Measurements from ENCODE around the gene TGM3. TPM values are rescaled to one million over a fixed set of nuclear protein-coding genes. Genes with fewer than 3 reads are reported as not detected.

The TGM3 gene
- total RNA-seq, 5 donors from 2014 or later (not counting 1 experiment from before 2014, with no cell fraction given), result not detected

DNA sequence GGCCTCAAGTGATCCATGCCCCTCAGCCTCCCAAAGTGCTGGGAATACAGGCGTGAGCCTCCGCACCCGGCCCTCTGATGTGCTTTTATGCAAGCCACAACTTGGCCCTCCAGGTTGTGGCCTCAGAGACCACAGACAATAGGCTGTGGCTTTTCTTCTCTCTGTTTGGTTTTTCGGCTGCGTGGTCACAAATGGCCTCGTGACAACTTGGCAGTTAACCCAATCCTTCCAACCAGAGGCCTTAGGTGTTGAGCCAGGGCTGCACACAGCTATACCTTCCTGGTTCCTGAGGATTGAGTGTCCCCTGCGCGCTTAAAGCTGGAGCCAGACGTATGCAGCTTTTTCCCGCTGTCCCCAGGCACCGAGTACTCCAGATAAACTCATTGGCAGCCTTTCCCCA lies 6.3 kb upstream of the TGM3 start:
- H3K27ac Mint-ChIP-seq, result no peak overlapping the region
- H3K4me3 Mint-ChIP-seq, result no peak overlapping the region
- no peak overlapping the region for H3K4me3 ChIP-seq (ENCODE audit: control insufficient read depth in 1 of 2, extremely low read depth in 1 of 2, low read length in 1 of 2)
- no peaks in the 10 kb centered on the region for H3K36me3 Mint-ChIP-seq
- DNase-seq (no peak), ATAC-seq (replicated peaks in 1 of 4) (no peak)
- CTCF ChIA-PET, result no interaction called here
- no peak overlapping the region for H3K27ac ChIP-seq (ENCODE audit: low read length)
- no peaks in the 10 kb centered on the region for H3K9me3 Mint-ChIP-seq
- H3K27me3 Mint-ChIP-seq, result peaks cover 10 to 14% of the 10 kb centered on the region in 2 donors
- no peaks in the 10 kb centered on the region for H3K36me3 ChIP-seq (ENCODE audit: control insufficient read depth in 2 of 2, extremely low read depth in 1 of 2, insufficient read depth in 1 of 2, low read length in 1 of 2)
- H3K27me3 ChIP-seq (replicated peaks in 1 of 2; ENCODE audit: control insufficient read depth in 2 of 2, extremely low read depth in 1 of 2, insufficient read depth in 2 of 2, low read length in 1 of 2), result peaks cover 0 to 22% of the 10 kb centered on the region in 2 experiments
- POLR2A ChIA-PET, result no interaction called here
- no peaks in the 10 kb centered on the region for H3K4me1 ChIP-seq (ENCODE audit: control insufficient read depth in 1 of 2, extremely low read depth in 1 of 2, insufficient read depth in 2 of 2, low read length in 2 of 2)
- H3K4me1 Mint-ChIP-seq, result no peaks in the 10 kb centered on the region
- H3K9me3 ChIP-seq, result no peaks in the 10 kb centered on the region
- 45% methylated on average over 10 of the region's 11 CpGs for WGBS (ENCODE audit: insufficient coverage)

DNA sequence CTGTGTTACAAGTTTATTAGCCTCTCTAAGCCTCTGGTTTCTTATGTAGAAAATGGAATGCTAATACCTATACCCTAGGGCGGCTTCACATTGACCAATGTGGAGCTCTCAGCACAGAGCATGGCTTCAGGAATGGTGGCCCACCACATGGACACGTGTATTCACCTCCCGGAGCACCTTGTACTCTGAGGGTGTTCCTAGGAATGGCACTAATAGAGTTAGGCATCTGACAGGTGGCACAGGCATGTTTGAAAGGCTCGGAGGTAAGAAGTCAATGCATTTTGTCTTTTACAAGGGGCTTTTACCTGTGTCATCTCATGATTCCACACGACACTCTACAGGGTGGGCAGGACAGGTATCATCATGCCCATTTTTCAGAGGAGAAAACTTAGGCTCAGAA lies 5.3 kb upstream of the TGM3 start:
- H3K27ac Mint-ChIP-seq, result no peak overlapping the region
- Histone ChIP-seq H3K4me3 (ENCODE audit: control insufficient read depth in 1 of 2, extremely low read depth in 1 of 2, low read length in 1 of 2) (no peak overlapping the region), H3K27ac (ENCODE audit: low read length) (no peak overlapping the region), H3K9me3 (no peaks in the 10 kb centered on the region), H3K27me3 (replicated peaks in 1 of 2; ENCODE audit: control insufficient read depth in 2 of 2, extremely low read depth in 1 of 2, insufficient read depth in 2 of 2, low read length in 1 of 2) (peaks cover 0 to 22% of the 10 kb centered on the region in 2 experiments), H3K4me1 (ENCODE audit: control insufficient read depth in 1 of 2, extremely low read depth in 1 of 2, insufficient read depth in 2 of 2, low read length in 2 of 2) (no peaks in the 10 kb centered on the region), H3K36me3 (ENCODE audit: control insufficient read depth in 2 of 2, extremely low read depth in 1 of 2, insufficient read depth in 1 of 2, low read length in 1 of 2) (no peaks in the 10 kb centered on the region)
- ChIA-PET POLR2A (no interaction called here), CTCF (no interaction called here)
- no peaks in the 10 kb centered on the region for H3K4me1 Mint-ChIP-seq
- no peaks in the 10 kb centered on the region for H3K9me3 Mint-ChIP-seq
- no peak overlapping the region for H3K4me3 Mint-ChIP-seq
- peaks cover 15 to 17% of the 10 kb centered on the region in 2 donors for H3K27me3 Mint-ChIP-seq
- no peaks in the 10 kb centered on the region for H3K36me3 Mint-ChIP-seq
- DNase-seq, result no peak
- 73% methylated on average over 3 of the region's 5 CpGs for WGBS (ENCODE audit: insufficient coverage)
- no peak for ATAC-seq (replicated peaks in 1 of 4)

DNA sequence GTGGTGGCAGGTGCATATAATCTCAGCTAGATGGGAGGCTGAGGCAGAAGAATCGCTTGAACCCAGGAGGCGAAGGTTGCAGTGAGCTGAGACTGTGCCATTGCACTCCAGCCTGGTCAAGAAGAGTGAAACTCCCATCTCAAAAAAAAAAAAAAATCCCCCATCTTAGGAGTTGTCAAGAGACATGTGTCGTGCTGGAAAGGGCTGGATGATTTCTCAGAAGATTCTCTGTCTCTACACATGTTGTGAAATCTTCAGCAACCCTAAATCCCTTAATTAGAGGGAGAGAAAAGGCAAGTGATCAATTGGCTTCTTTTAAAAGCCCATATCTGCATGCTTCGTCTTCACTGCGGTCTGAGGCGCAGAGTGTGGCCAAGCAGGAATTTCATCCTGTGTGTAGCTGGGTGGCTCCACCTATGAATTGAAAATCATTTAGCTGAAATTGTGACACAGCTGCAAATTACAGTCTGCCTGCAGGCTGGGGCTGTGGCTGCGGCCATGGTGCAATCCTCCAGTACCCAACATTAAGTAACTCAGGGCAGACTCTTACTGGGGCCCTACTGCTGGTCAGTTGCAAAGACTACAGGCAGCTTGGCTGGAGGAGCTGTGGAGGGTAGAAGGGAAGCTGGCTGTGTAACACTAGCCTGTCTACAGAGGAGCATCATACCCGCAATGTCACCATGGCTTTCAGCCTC lies 3.2 kb upstream of the TGM3 start:
- Mint-ChIP-seq H3K36me3 (no peaks in the 10 kb centered on the region), H3K27me3 (peaks cover 17 to 19% of the 10 kb centered on the region in 2 donors), H3K27ac (no peak overlapping the region), H3K4me3 (no peak overlapping the region), H3K4me1 (no peaks in the 10 kb centered on the region), H3K9me3 (no peaks in the 10 kb centered on the region)
- ATAC-seq (replicated peaks in 1 of 4) (no peak), DNase-seq (peak in 2 of 35 experiments; percentile 9 to 21)
- Histone ChIP-seq H3K9me3 (no peaks in the 10 kb centered on the region), H3K4me1 (ENCODE audit: control insufficient read depth in 1 of 2, extremely low read depth in 1 of 2, insufficient read depth in 2 of 2, low read length in 2 of 2) (no peaks in the 10 kb centered on the region), H3K27me3 (replicated peaks in 1 of 2; ENCODE audit: control insufficient read depth in 2 of 2, extremely low read depth in 1 of 2, insufficient read depth in 2 of 2, low read length in 1 of 2) (peaks cover 0 to 22% of the 10 kb centered on the region in 2 experiments), H3K36me3 (ENCODE audit: control insufficient read depth in 2 of 2, extremely low read depth in 1 of 2, insufficient read depth in 1 of 2, low read length in 1 of 2) (no peaks in the 10 kb centered on the region), H3K4me3 (ENCODE audit: control insufficient read depth in 1 of 2, extremely low read depth in 1 of 2, low read length in 1 of 2) (no peak overlapping the region), H3K27ac (ENCODE audit: low read length) (no peak overlapping the region)
- CTCF ChIA-PET, result no interaction called here
- 94% methylated on average over 3 of the region's 8 CpGs for WGBS (ENCODE audit: insufficient coverage)
- POLR2A ChIA-PET, result no interaction called here

- H3K4me3 Mint-ChIP-seq, result no peak overlapping the region
- no peaks in the 10 kb centered on the region for H3K4me1 ChIP-seq (ENCODE audit: control insufficient read depth in 1 of 2, extremely low read depth in 1 of 2, insufficient read depth in 2 of 2, low read length in 2 of 2)
- no peak overlapping the region for H3K27ac Mint-ChIP-seq
- POLR2A ChIA-PET, result no interaction called here
- no peaks in the 10 kb centered on the region for H3K9me3 Mint-ChIP-seq
- DNase-seq, result no peak
- no peak for ATAC-seq (replicated peaks in 1 of 4)
- no peaks in the 10 kb centered on the region for H3K4me1 Mint-ChIP-seq
- H3K4me3 ChIP-seq (ENCODE audit: control insufficient read depth in 1 of 2, extremely low read depth in 1 of 2, low read length in 1 of 2), result no peak overlapping the region
- no peaks in the 10 kb centered on the region for H3K36me3 ChIP-seq (ENCODE audit: control insufficient read depth in 2 of 2, extremely low read depth in 1 of 2, insufficient read depth in 1 of 2, low read length in 1 of 2)
- peaks cover 0 to 27% of the 10 kb centered on the region in 2 experiments for H3K27me3 ChIP-seq (replicated peaks in 1 of 2; ENCODE audit: control insufficient read depth in 2 of 2, extremely low read depth in 1 of 2, insufficient read depth in 2 of 2, low read length in 1 of 2)
- WGBS (ENCODE audit: insufficient coverage), result 88% methylated on average over 1 of the region's 11 CpGs
- H3K36me3 Mint-ChIP-seq, result no peaks in the 10 kb centered on the region
- CTCF ChIA-PET, result no interaction called here
- no peaks in the 10 kb centered on the region for H3K9me3 ChIP-seq
- H3K27me3 Mint-ChIP-seq, result peaks cover 20 to 25% of the 10 kb centered on the region in 2 donors
- no peak overlapping the region for H3K27ac ChIP-seq (ENCODE audit: low read length)
Observed at GRCh38 chr20:2293486-2293885, 2.3 kb upstream of the TGM3 start.

- Mint-ChIP-seq H3K27ac (no peak overlapping the region), H3K27me3 (peaks cover 20 to 28% of the 10 kb centered on the region in 2 donors), H3K9me3 (no peaks in the 10 kb centered on the region), H3K4me3 (no peak overlapping the region), H3K4me1 (no peaks in the 10 kb centered on the region), H3K36me3 (no peaks in the 10 kb centered on the region)
- Histone ChIP-seq H3K4me1 (ENCODE audit: control insufficient read depth in 1 of 2, extremely low read depth in 1 of 2, insufficient read depth in 2 of 2, low read length in 2 of 2) (no peaks in the 10 kb centered on the region), H3K27ac (ENCODE audit: low read length) (no peak overlapping the region), H3K9me3 (no peaks in the 10 kb centered on the region), H3K36me3 (ENCODE audit: control insufficient read depth in 2 of 2, extremely low read depth in 1 of 2, insufficient read depth in 1 of 2, low read length in 1 of 2) (no peaks in the 10 kb centered on the region), H3K27me3 (replicated peaks in 1 of 2; ENCODE audit: control insufficient read depth in 2 of 2, extremely low read depth in 1 of 2, insufficient read depth in 2 of 2, low read length in 1 of 2) (peaks cover 0 to 31% of the 10 kb centered on the region in 2 experiments), H3K4me3 (ENCODE audit: control insufficient read depth in 1 of 2, extremely low read depth in 1 of 2, low read length in 1 of 2) (no peak overlapping the region)
- DNase-seq (no peak), ATAC-seq (replicated peaks in 1 of 4) (no peak)
- CTCF ChIA-PET, result no interaction called here
- POLR2A ChIA-PET, result no interaction called here
- 95% methylated on average over 3 of the region's 4 CpGs for WGBS (ENCODE audit: insufficient coverage)
Observed at GRCh38 chr20:2293971-2294370, 1.8 kb upstream of the TGM3 start.

DNA sequence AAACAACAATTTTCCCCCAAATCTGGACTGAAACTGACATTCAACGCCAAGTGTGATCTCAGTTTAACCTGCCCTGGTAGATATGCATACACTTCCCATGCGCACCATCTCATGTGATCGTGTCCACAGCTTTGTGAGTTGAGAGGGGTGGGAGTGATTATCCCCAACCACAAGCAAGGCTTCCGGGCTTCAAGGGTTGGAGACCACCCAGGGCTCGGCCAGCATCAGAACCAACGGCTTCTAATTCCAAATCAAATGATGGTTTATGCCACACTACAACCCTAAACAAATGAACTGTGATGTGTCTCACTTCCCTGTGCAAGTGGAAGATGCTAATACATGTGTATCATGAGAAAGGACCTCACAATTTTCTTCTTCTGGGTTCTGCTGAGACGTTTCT lies 515 bp upstream of the TGM3 start:
- Mint-ChIP-seq H3K4me3 (no peak overlapping the region), H3K4me1 (no peaks in the 10 kb centered on the region), H3K9me3 (no peaks in the 10 kb centered on the region), H3K36me3 (no peaks in the 10 kb centered on the region), H3K27me3 (peaks cover 15 to 27% of the 10 kb centered on the region in 2 donors), H3K27ac (no peak overlapping the region)
- ChIA-PET CTCF (no interaction called here), POLR2A (no interaction called here)
- Histone ChIP-seq H3K4me1 (ENCODE audit: control insufficient read depth in 1 of 2, extremely low read depth in 1 of 2, insufficient read depth in 2 of 2, low read length in 2 of 2) (no peaks in the 10 kb centered on the region), H3K4me3 (ENCODE audit: control insufficient read depth in 1 of 2, extremely low read depth in 1 of 2, low read length in 1 of 2) (no peak overlapping the region), H3K27ac (ENCODE audit: low read length) (no peak overlapping the region), H3K36me3 (ENCODE audit: control insufficient read depth in 2 of 2, extremely low read depth in 1 of 2, insufficient read depth in 1 of 2, low read length in 1 of 2) (no peaks in the 10 kb centered on the region), H3K9me3 (no peaks in the 10 kb centered on the region), H3K27me3 (replicated peaks in 1 of 2; ENCODE audit: control insufficient read depth in 2 of 2, extremely low read depth in 1 of 2, insufficient read depth in 2 of 2, low read length in 1 of 2) (peaks cover 0 to 33% of the 10 kb centered on the region in 2 experiments)
- DNase-seq (no peak), ATAC-seq (replicated peaks in 1 of 4) (no peak)
- no CpG with 5 or more reads among the region's 7 CpGs for WGBS (ENCODE audit: insufficient coverage)
